Gastrocnemius medialis (tissue), 4 donors: Measurements from ENCODE around the gene PRKN.

Experiments
- POLR2A ChIP-seq, 2 donors: fragments of 450-650 bp; IDR thresholded peaks; one replicate each; pipeline ENCODE4 v1.6.1; 2017; ENCODE audit warnings: antibody characterized with exemption in 2 of 2, mild to moderate bottlenecking in 2 of 2, moderate library complexity in 2 of 2
- TF ChIP-seq, protein P1 (sequence below), 5 experiments: fragments of 450-650 bp in 3 of 5; fragments of 200-600 bp in 2 of 5; sonication (generic) in 2 of 5; IDR thresholded peaks in 4 of 5; conservative IDR thresholded peaks in 1 of 5; 1 replicate in 4 of 5; 2 replicates in 1 of 5; pipeline ENCODE4 v1.5.1; 2016 to 2019; ENCODE audit warnings: antibody characterized with exemption in 5 of 5, mild to moderate bottlenecking in 3 of 5, moderate library complexity in 3 of 5

DNA sequence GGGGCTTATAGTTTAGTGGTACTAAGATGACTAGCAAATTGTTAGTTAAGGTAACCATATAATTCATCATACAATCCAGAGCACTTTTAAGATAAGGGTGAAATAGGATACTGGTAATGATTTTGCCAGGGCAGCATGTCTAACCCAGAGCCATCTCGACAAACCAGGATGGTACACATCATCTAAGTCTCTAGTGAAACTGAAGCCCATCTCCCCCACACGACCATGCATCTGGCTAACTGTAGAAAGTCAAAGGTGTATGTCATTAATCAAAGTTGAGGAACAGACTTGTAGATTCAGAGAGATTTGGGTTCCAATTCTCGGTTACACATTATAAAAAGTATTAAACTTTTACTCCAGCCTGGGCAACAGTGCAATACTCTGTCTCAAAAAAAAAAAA lies 78.3 kb downstream of the PRKN start:
- TF ChIP-seq, protein P1, sequence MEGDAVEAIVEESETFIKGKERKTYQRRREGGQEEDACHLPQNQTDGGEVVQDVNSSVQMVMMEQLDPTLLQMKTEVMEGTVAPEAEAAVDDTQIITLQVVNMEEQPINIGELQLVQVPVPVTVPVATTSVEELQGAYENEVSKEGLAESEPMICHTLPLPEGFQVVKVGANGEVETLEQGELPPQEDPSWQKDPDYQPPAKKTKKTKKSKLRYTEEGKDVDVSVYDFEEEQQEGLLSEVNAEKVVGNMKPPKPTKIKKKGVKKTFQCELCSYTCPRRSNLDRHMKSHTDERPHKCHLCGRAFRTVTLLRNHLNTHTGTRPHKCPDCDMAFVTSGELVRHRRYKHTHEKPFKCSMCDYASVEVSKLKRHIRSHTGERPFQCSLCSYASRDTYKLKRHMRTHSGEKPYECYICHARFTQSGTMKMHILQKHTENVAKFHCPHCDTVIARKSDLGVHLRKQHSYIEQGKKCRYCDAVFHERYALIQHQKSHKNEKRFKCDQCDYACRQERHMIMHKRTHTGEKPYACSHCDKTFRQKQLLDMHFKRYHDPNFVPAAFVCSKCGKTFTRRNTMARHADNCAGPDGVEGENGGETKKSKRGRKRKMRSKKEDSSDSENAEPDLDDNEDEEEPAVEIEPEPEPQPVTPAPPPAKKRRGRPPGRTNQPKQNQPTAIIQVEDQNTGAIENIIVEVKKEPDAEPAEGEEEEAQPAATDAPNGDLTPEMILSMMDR (IDR thresholded peaks at IDR 0.05 in 4 of 5, conservative IDR thresholded peaks at IDR 0.05 in 1 of 5), result no peak
- TF ChIP-seq POLR2A (IDR thresholded peaks at IDR 0.05), result no peak
